NCI-H510A treated with DMSO at 0.1 percent for 48 hours (cell line): ENCODE data around the gene RPL37.
"Not testable (repeated sequence)": the region's sequence is repeated elsewhere in the genome, so short reads cannot be mapped to it uniquely, and the experiment has no call there.

Source experiments
- DNase-seq: peaks from one replicate; lab custom pipeline; 2025; lab: John Stamatoyannopoulos, UW

The RPL37 gene

GRCh38 chr5:40797273-40798011 is 37.6 kb downstream of the RPL37 start:
- peak; percentile 76 for DNase-seq

- no peak for DNase-seq
Observed at GRCh38 chr5:40796487-40796889, 38.5 kb downstream of the RPL37 start.

GRCh38 chr5:40794877-40795276 is 40.1 kb downstream of the RPL37 start:
- not testable (repeated sequence) for DNase-seq

- not testable (repeated sequence) for DNase-seq
Observed at GRCh38 chr5:40794340-40794739, 40.7 kb downstream of the RPL37 start.

DNA sequence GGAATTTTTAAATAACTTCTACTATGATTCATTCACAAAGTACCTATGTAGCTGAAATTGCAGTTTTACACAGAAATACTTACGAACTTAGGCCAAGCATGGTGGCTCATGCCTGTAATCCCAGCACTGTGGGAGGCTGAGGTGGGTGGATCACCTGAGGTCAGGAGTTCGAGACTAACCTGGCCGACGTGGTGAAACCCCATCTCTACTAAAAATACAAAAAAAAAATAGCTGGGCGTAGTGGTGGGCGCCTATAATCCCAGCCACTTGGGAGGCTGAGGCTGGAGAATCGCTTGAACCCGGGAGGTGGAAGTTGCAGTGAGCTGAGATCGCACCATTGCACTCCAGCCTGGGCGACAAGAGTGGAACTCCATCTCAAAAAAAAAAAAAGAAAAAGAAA is 42.3 kb downstream of the RPL37 start:
- not testable (repeated sequence) for DNase-seq

- DNase-seq, result no peak
Observed at GRCh38 chr5:40791715-40792139, 43.3 kb downstream of the RPL37 start.

GRCh38 chr5:40790947-40791593 is 44.0 kb downstream of the RPL37 start:
- DNase-seq, result no peak

GRCh38 chr5:40788941-40789340 is 46.1 kb downstream of the RPL37 start:
- not testable (repeated sequence) for DNase-seq

- DNase-seq, result no peak
Observed at GRCh38 chr5:40787986-40788385, 47.0 kb downstream of the RPL37 start.

DNA sequence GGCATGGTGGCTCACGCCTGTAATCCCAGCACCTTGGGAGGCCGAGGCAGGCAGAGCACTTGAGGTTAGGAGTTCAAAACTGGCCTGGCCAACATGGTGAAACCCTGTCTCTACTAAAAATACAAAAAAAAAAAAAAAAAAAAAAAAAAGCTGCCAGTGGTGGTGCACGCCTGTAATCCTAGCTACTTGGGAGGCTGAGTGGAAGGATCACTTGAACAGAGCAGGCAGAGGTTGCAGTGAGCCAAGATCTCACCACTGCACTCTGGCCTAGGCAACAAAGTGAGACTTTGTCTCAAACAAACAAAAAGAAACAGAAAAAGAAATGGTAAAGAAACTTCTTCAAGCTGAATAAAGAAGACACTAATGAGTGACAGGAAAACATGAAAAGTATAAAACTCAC is 48.4 kb downstream of the RPL37 start:
- not testable (repeated sequence) for DNase-seq

GRCh38 chr5:40784916-40785315 is 50.1 kb downstream of the RPL37 start:
- DNase-seq, result no peak

- no peak for DNase-seq
Observed at GRCh38 chr5:40784027-40784653, 50.9 kb downstream of the RPL37 start.

- no peak for DNase-seq
Observed at GRCh38 chr5:40781843-40782409, 53.1 kb downstream of the RPL37 start.

GRCh38 chr5:40780858-40781257 is 54.2 kb downstream of the RPL37 start:
- DNase-seq, result no peak

DNA sequence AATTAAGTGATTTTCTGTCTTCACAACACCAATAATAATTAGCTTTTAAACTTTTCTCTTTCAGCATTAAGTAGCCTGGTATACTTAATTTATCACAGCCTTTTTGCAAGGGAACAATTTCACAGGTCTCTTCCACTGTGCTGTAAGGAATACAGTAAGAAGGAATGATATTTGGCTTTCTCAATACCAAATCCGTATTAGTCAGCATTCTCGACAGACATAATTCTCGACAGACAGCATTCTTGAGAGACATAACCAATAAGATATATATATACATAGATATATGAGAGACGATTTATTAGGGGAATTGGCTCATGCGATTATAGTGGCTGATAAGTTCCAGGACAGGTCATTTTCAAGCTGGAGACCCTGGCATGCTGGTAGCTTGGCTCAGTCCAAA is 54.8 kb downstream of the RPL37 start:
- no peak for DNase-seq

GRCh38 chr5:40779561-40779960 is 55.5 kb downstream of the RPL37 start:
- DNase-seq, result no peak

GRCh38 chr5:40778133-40778532 is 56.9 kb downstream of the RPL37 start:
- no peak for DNase-seq

- no peak for DNase-seq
Observed at GRCh38 chr5:40776658-40776977, 58.4 kb downstream of the RPL37 start.

- DNase-seq, result no peak
Observed at GRCh38 chr5:40775846-40776657, 59.0 kb downstream of the RPL37 start.
